Bronchial epithelial cell (primary cell): ENCODE results near the gene IQCH. TPM values are rescaled to one million over a fixed set of nuclear protein-coding genes. Genes with fewer than 3 reads are reported as not detected.

Experiments used
- DNase-seq: peaks from one replicate; pipeline ENCODE4 v3.0.0-alpha.2; 2010; ENCODE audit warnings: low read depth
- FAIRE-seq: peaks from 2 replicates; lab custom pipeline; 2011; peaks lifted over from hg19 to GRCh38; lab: Jason Lieb, UNC
- H3K27me3 ChIP-seq: 2 replicates; pipeline ENCODE4 v1.5.1; 2011; ENCODE audit warnings: low read length; ENCODE audit not compliant: control insufficient read depth, insufficient read depth
- H3K36me3 ChIP-seq: 2 replicates; pipeline ENCODE4 v1.5.1; 2011; ENCODE audit warnings: low read length; ENCODE audit not compliant: control insufficient read depth, insufficient read depth
- H3K4me3 ChIP-seq: 2 replicates; pipeline ENCODE4 v1.5.1; 2011; ENCODE audit warnings: mild to moderate bottlenecking, low read depth, low read length, control low read depth
- total RNA-seq: library from RNA; depleted of rRNA; stranded (reverse); fragments of >200 nt; gene quantifications from 2 replicates; pipeline ENCODE4 v1.2.1, GENCODE V29; 2014
- TF ChIP-seq, protein P1 (sequence below): IDR thresholded peaks from 2 replicates; pipeline ENCODE4 v1.5.1; 2011; ENCODE audit warnings: mild to moderate bottlenecking, moderate library complexity, low read length, control low read depth, inconsistent platforms; ENCODE audit not compliant: insufficient read depth, severe bottlenecking

IQCH gene
- total RNA-seq, 1 donor from 2014 or later, result 1.1 TPM

GRCh38 chr15:67512140-67512539 lies 257.6 kb downstream of the IQCH start:
- FAIRE-seq, result no peak
- H3K36me3 ChIP-seq, result no peaks in the 10 kb centered on the region
- no peaks in the 10 kb centered on the region for H3K27me3 ChIP-seq
- no peak overlapping the region for H3K4me3 ChIP-seq
- TF ChIP-seq, protein P1, sequence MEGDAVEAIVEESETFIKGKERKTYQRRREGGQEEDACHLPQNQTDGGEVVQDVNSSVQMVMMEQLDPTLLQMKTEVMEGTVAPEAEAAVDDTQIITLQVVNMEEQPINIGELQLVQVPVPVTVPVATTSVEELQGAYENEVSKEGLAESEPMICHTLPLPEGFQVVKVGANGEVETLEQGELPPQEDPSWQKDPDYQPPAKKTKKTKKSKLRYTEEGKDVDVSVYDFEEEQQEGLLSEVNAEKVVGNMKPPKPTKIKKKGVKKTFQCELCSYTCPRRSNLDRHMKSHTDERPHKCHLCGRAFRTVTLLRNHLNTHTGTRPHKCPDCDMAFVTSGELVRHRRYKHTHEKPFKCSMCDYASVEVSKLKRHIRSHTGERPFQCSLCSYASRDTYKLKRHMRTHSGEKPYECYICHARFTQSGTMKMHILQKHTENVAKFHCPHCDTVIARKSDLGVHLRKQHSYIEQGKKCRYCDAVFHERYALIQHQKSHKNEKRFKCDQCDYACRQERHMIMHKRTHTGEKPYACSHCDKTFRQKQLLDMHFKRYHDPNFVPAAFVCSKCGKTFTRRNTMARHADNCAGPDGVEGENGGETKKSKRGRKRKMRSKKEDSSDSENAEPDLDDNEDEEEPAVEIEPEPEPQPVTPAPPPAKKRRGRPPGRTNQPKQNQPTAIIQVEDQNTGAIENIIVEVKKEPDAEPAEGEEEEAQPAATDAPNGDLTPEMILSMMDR, result no peak
- no peak for DNase-seq

GRCh38 chr15:67512933-67513714 lies 258.5 kb downstream of the IQCH start:
- Histone ChIP-seq H3K4me3 (no peak overlapping the region), H3K36me3 (no peaks in the 10 kb centered on the region), H3K27me3 (no peaks in the 10 kb centered on the region)
- TF ChIP-seq, protein P1, result no peak
- FAIRE-seq, result peak; percentile 7
- DNase-seq, result no peak

GRCh38 chr15:67515090-67515489 lies 260.5 kb downstream of the IQCH start:
- no peak for FAIRE-seq

DNA sequence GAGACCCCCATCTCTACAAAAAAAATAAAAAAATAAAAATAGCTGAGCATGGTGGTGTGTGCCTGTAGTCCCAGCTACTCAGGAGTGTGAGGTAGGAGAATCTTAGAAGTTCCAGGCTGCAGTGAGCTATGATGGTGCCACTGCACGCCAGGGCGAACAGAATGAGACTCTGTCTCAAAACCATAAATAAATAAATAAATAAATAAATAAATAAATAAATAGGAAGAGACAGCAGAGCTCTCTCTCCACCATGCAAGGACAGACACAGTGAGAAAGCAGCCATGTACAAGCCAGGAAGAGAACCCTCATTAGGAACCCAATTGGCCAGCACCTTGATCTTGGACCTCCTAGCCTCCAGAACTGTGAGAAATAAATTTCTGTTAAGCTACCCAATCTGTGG lies 261.0 kb downstream of the IQCH start:
- Histone ChIP-seq H3K27me3 (no peaks in the 10 kb centered on the region), H3K36me3 (no peaks in the 10 kb centered on the region), H3K4me3 (no peak overlapping the region)
- FAIRE-seq (no peak), DNase-seq (no peak)
- TF ChIP-seq, protein P1, result no peak

More at GRCh38 chr15:67515090-67515489, 260.5 kb downstream of the IQCH start:
- TF ChIP-seq, protein P1, result no peak
- H3K27me3 ChIP-seq, result no peaks in the 10 kb centered on the region
- H3K36me3 ChIP-seq, result no peaks in the 10 kb centered on the region
- H3K4me3 ChIP-seq, result no peak overlapping the region
- no peak for DNase-seq

GRCh38 chr15:67520321-67521028 lies 265.9 kb downstream of the IQCH start:
- Histone ChIP-seq H3K4me3 (peak overlapping the region; percentile 96), H3K36me3 (no peaks in the 10 kb centered on the region), H3K27me3 (no peaks in the 10 kb centered on the region)
- FAIRE-seq (no peak), DNase-seq (peak; percentile 38)
- TF ChIP-seq, protein P1, result no peak
